ENCODE measurements around the gene CAMP.

GRCh38 chr3:48208076-48208475, 15.2 kb upstream of the CAMP start:
- TF ChIP-seq CTCF (IDR thresholded peaks at IDR 0.05) (no peak), POLR2A (IDR thresholded peaks at IDR 0.05) (no peak)
